ENCODE results near the gene RPS15. TPM values are rescaled to one million over a fixed set of nuclear protein-coding genes. Genes with fewer than 3 reads are reported as not detected.

The RPS15 gene
- total RNA-seq, 1 donor from 2014 or later, result 1,175 TPM

DNA sequence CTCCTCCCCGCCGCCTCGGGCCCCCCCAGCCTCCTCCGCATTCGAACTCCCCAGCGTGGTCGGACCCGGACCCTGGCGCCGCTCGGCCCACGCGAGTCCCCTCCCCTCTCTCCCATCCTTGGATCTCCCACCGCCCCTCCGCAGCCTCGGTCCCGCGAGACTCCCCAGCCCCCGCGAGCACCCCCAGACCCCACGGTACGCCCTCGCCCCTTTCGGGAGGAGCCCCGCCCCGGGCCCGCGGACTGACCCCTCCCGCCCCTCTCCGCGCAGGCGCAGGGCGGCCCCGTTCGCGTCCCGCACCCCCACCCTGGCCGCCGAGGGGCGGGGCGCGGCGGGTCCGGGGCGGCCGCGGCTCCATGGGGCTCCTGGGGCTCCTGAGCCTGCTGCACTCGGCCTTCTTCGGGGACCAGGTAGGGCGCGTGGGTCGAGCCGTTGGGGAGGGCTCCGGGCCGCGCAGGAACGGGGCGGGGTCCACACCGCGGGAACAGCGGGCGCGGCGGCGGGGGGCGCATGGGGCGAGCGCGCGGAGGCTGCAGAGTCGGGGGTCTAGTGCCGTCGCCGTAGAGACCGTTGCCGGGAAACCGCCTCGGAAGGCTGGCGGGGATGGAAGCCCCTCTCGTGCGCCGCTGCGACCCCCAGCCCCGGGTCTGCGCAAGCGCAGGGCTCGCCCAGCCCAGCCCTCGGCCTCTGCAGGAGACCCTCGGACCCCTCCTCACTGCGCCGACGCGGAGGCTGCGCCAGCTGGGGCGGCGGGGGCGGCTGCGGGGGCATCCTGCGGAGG, 7.9 kb downstream of the RPS15 start:
- Mint-ChIP-seq H3K27me3 (ENCODE audit: unreplicated experiment) (peaks cover 26% of the 10 kb centered on the region), H3K27ac (ENCODE audit: unreplicated experiment) (no peak overlapping the region), H3K36me3 (ENCODE audit: low read depth, unreplicated experiment) (peaks cover 22% of the 10 kb centered on the region), H3K4me1 (ENCODE audit: unreplicated experiment) (peaks cover 7% of the 10 kb centered on the region), H3K9me3 (ENCODE audit: unreplicated experiment) (no peaks in the 10 kb centered on the region), H3K4me3 (ENCODE audit: unreplicated experiment) (no peak overlapping the region)
- TF ChIP-seq CTCF (IDR thresholded peaks at IDR 0.05; ENCODE audit: unreplicated experiment), result no peak
- peak; percentile 52 for DNase-seq (ENCODE audit: low spot score)

GRCh38 chr19:1446713-1447481, 8.7 kb downstream of the RPS15 start:
- no peaks in the 10 kb centered on the region for H3K9me3 Mint-ChIP-seq (ENCODE audit: unreplicated experiment)
- H3K4me1 Mint-ChIP-seq (ENCODE audit: unreplicated experiment), result peaks cover 7% of the 10 kb centered on the region
- peak overlapping the region; percentile 86 for H3K4me3 Mint-ChIP-seq (ENCODE audit: unreplicated experiment)
- TF ChIP-seq CTCF (IDR thresholded peaks at IDR 0.05; ENCODE audit: unreplicated experiment), result no peak
- peaks cover 25% of the 10 kb centered on the region for H3K27me3 Mint-ChIP-seq (ENCODE audit: unreplicated experiment)
- DNase-seq (ENCODE audit: low spot score), result peak; percentile 55
- H3K36me3 Mint-ChIP-seq (ENCODE audit: low read depth, unreplicated experiment), result peaks cover 15% of the 10 kb centered on the region
- no peak overlapping the region for H3K27ac Mint-ChIP-seq (ENCODE audit: unreplicated experiment)

- H3K36me3 Mint-ChIP-seq (ENCODE audit: low read depth, unreplicated experiment), result peaks cover 8% of the 10 kb centered on the region
- H3K4me3 Mint-ChIP-seq (ENCODE audit: unreplicated experiment), result peak overlapping the region; percentile 86
- peak overlapping the region; percentile 63 for H3K27ac Mint-ChIP-seq (ENCODE audit: unreplicated experiment)
- no peak for TF ChIP-seq CTCF (IDR thresholded peaks at IDR 0.05; ENCODE audit: unreplicated experiment)
- no peak for DNase-seq (ENCODE audit: low spot score)
- H3K27me3 Mint-ChIP-seq (ENCODE audit: unreplicated experiment), result peaks cover 23% of the 10 kb centered on the region
- no peaks in the 10 kb centered on the region for H3K9me3 Mint-ChIP-seq (ENCODE audit: unreplicated experiment)
- H3K4me1 Mint-ChIP-seq (ENCODE audit: unreplicated experiment), result peaks cover 7% of the 10 kb centered on the region
Observed at GRCh38 chr19:1447504-1447903, 9.3 kb downstream of the RPS15 start.

DNA sequence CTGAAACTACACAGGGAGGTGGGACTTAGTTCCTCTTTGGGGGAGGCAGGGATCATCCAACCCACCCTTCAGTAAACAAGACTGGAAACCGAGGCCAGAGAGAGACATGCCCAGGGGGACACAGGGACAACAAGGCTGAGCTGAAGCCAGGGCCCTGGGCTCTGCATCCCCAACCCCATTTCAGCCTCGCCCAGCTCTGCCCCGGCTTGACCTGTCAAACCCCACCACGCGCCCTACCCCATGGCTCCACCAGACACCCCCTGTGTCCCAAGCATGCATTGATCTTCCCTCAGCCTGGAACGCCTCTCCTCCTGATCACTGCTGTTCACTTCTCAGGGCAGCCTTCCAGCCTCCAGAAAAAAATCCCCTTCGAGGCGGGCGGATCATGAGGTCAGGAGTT, 9.7 kb downstream of the RPS15 start:
- peaks cover 7% of the 10 kb centered on the region for H3K4me1 Mint-ChIP-seq (ENCODE audit: unreplicated experiment)
- H3K9me3 Mint-ChIP-seq (ENCODE audit: unreplicated experiment), result no peaks in the 10 kb centered on the region
- peaks cover 5% of the 10 kb centered on the region for H3K36me3 Mint-ChIP-seq (ENCODE audit: low read depth, unreplicated experiment)
- DNase-seq (ENCODE audit: low spot score), result no peak
- peak overlapping the region; percentile 63 for H3K4me3 Mint-ChIP-seq (ENCODE audit: unreplicated experiment)
- TF ChIP-seq CTCF (IDR thresholded peaks at IDR 0.05; ENCODE audit: unreplicated experiment), result no peak
- H3K27me3 Mint-ChIP-seq (ENCODE audit: unreplicated experiment), result peaks cover 21% of the 10 kb centered on the region
- H3K27ac Mint-ChIP-seq (ENCODE audit: unreplicated experiment), result no peak overlapping the region
